ENCODE measurements around the gene KDM7A. TPM values are rescaled to one million over a fixed set of nuclear protein-coding genes. Genes with fewer than 3 reads are reported as not detected.

KDM7A gene
- total RNA-seq, 1 experiment from 2014 or later = 5.1 TPM

- TF ChIP-seq CTCF (IDR thresholded peaks at IDR 0.05; ENCODE audit: insufficient read depth in 1 of 2, low read depth in 1 of 2, low read length in 1 of 2, severe bottlenecking in 1 of 2, unreplicated experiment in 1 of 2) = no peak
- intact Hi-C loops (cut with micrococcal nuclease; ENCODE audit: unreplicated experiment) = no loop called here
- no peaks in the 10 kb centered on the region for H3K9me3 ChIP-seq
- Mint-ChIP-seq H3K27me3 (ENCODE audit: insufficient read depth, unreplicated experiment) (no peaks in the 10 kb centered on the region), H3K9me3 (ENCODE audit: unreplicated experiment) (no peaks in the 10 kb centered on the region), H3K4me3 (ENCODE audit: unreplicated experiment) (no peak overlapping the region), H3K36me3 (ENCODE audit: insufficient read depth, unreplicated experiment) (no peaks in the 10 kb centered on the region), H3K27ac (ENCODE audit: unreplicated experiment) (no peak overlapping the region), H3K4me1 (ENCODE audit: low read depth, unreplicated experiment) (no peaks in the 10 kb centered on the region)
- no TSS peak for BruUV-seq (replicated peaks)
- no peaks in the 10 kb centered on the region for H3K4me1 ChIP-seq
- no peak overlapping the region for H3K4me3 ChIP-seq (ENCODE audit: low read depth, low read length)
- no peak for DNase-seq
- POLR2A ChIA-PET = no interaction called here
- CTCF ChIA-PET = no interaction called here
- H3K27me3 ChIP-seq (replicated peaks; ENCODE audit: control insufficient read depth, insufficient read depth, low read length) = no peaks in the 10 kb centered on the region
- no peaks in the 10 kb centered on the region for H3K36me3 ChIP-seq (ENCODE audit: control insufficient read depth, insufficient read depth, low read length)
These were observed 31.1 kb downstream of the KDM7A start for GRCh38 chr7:140145709-140146108.

DNA sequence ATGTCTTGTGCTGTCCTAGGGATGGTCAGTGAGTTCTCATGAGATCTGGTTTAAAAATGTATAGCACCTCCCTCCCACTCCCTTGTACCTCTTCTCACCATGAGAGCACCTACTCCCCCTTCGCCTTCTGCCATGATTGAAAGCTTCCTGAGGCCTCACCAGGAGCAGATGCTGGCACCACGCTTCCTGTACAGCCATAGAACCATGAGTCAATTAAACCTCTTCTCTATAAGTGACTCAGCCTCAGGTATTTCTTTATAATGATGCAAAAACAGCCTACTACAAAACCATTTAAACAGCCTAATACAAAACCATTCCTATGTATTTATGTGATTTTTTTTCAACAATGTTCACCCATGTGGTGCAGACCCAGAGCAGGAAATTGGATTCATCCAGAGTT, 32.0 kb downstream of the KDM7A start:
- no peak for TF ChIP-seq CTCF (IDR thresholded peaks at IDR 0.05; ENCODE audit: insufficient read depth in 1 of 2, low read depth in 1 of 2, low read length in 1 of 2, severe bottlenecking in 1 of 2, unreplicated experiment in 1 of 2)
- no peaks in the 10 kb centered on the region for H3K4me1 Mint-ChIP-seq (ENCODE audit: low read depth, unreplicated experiment)
- H3K27me3 Mint-ChIP-seq (ENCODE audit: insufficient read depth, unreplicated experiment) = no peaks in the 10 kb centered on the region
- no TSS peak for BruUV-seq (replicated peaks)
- Histone ChIP-seq H3K27me3 (replicated peaks; ENCODE audit: control insufficient read depth, insufficient read depth, low read length) (no peaks in the 10 kb centered on the region), H3K36me3 (ENCODE audit: control insufficient read depth, insufficient read depth, low read length) (no peaks in the 10 kb centered on the region), H3K9me3 (no peaks in the 10 kb centered on the region), H3K4me1 (no peaks in the 10 kb centered on the region), H3K4me3 (ENCODE audit: low read depth, low read length) (no peak overlapping the region)
- H3K36me3 Mint-ChIP-seq (ENCODE audit: insufficient read depth, unreplicated experiment) = no peaks in the 10 kb centered on the region
- H3K4me3 Mint-ChIP-seq (ENCODE audit: unreplicated experiment) = no peak overlapping the region
- ChIA-PET CTCF (no interaction called here), POLR2A (no interaction called here)
- H3K9me3 Mint-ChIP-seq (ENCODE audit: unreplicated experiment) = no peaks in the 10 kb centered on the region
- intact Hi-C loops (cut with micrococcal nuclease; ENCODE audit: unreplicated experiment) = no loop called here
- no peak overlapping the region for H3K27ac Mint-ChIP-seq (ENCODE audit: unreplicated experiment)
- DNase-seq = no peak

DNA sequence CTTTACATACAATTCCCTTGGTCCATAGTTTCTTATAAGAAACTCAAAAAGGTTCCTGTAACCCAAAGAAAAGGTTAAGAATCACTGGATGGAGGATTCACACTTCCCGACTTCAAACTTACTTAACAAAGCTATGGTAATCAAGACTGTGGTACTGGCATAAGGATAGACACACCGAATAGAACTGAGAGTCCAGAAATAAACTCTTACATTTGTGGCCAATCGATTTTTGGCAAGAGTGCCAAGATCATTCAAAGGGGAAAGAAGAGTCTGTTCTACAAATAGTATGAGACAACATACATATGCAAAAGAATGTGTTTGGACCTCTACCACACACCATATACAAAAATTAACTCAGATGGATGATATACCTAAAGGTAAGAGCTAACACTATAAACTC, 32.8 kb downstream of the KDM7A start:
- Mint-ChIP-seq H3K27me3 (ENCODE audit: insufficient read depth, unreplicated experiment) (no peaks in the 10 kb centered on the region), H3K36me3 (ENCODE audit: insufficient read depth, unreplicated experiment) (no peaks in the 10 kb centered on the region), H3K27ac (ENCODE audit: unreplicated experiment) (no peak overlapping the region), H3K9me3 (ENCODE audit: unreplicated experiment) (no peaks in the 10 kb centered on the region), H3K4me1 (ENCODE audit: low read depth, unreplicated experiment) (no peaks in the 10 kb centered on the region), H3K4me3 (ENCODE audit: unreplicated experiment) (no peak overlapping the region)
- no peaks in the 10 kb centered on the region for H3K36me3 ChIP-seq (ENCODE audit: control insufficient read depth, insufficient read depth, low read length)
- POLR2A ChIA-PET = no interaction called here
- H3K4me3 ChIP-seq (ENCODE audit: low read depth, low read length) = no peak overlapping the region
- intact Hi-C loops (cut with micrococcal nuclease; ENCODE audit: unreplicated experiment) = no loop called here
- no peak for TF ChIP-seq CTCF (IDR thresholded peaks at IDR 0.05; ENCODE audit: insufficient read depth in 1 of 2, low read depth in 1 of 2, low read length in 1 of 2, severe bottlenecking in 1 of 2, unreplicated experiment in 1 of 2)
- H3K4me1 ChIP-seq = no peaks in the 10 kb centered on the region
- BruUV-seq (replicated peaks) = no TSS peak
- DNase-seq = no peak
- CTCF ChIA-PET = no interaction called here
- no peaks in the 10 kb centered on the region for H3K9me3 ChIP-seq
- no peaks in the 10 kb centered on the region for H3K27me3 ChIP-seq (replicated peaks; ENCODE audit: control insufficient read depth, insufficient read depth, low read length)

Measured in Caco-2 (cell line).